Liver (tissue), 3 donors: ENCODE results near the gene NTM.

Experiments used
- ATF3 ChIP-seq: IDR thresholded peaks from 2 replicates; pipeline ENCODE4 v1.6.1; 2016; ENCODE audit warnings: antibody characterized with exemption
- EGR1 ChIP-seq, 2 donors: IDR thresholded peaks; 2 replicates each; pipeline ENCODE4 v1.6.1; 2016 to 2018; ENCODE audit warnings: antibody characterized with exemption in 2 of 2, low read depth in 2 of 2
- JUND ChIP-seq, 2 donors: IDR thresholded peaks; 2 replicates each; pipeline ENCODE4 v1.6.1; 2016; ENCODE audit warnings: antibody characterized with exemption in 2 of 2
- MAX ChIP-seq: IDR thresholded peaks from 2 replicates; pipeline ENCODE4 v1.6.1; 2016; ENCODE audit warnings: antibody characterized with exemption
- RAD21 ChIP-seq, 2 donors: IDR thresholded peaks; 2 replicates each; pipeline ENCODE4 v1.6.1; 2016; ENCODE audit warnings: antibody characterized with exemption in 2 of 2, mild to moderate bottlenecking in 2 of 2
- SP1 ChIP-seq: IDR thresholded peaks from 2 replicates; pipeline ENCODE4 v1.6.1; 2018; ENCODE audit warnings: antibody characterized with exemption, mild to moderate bottlenecking
- YY1 ChIP-seq: IDR thresholded peaks from 2 replicates; pipeline ENCODE4 v1.6.1; 2016; ENCODE audit warnings: antibody characterized with exemption, mild to moderate bottlenecking
- ZBTB33 ChIP-seq: IDR thresholded peaks from 2 replicates; pipeline ENCODE4 v1.6.1; 2016; ENCODE audit warnings: antibody characterized with exemption
- TF ChIP-seq, protein P1 (sequence below): fragments of 150-350 bp; IDR thresholded peaks from 2 replicates; pipeline ENCODE4 v1.5.1; 2017; ENCODE audit warnings: improper control_type of control experiment, low read depth, low read length; ENCODE audit not compliant: missing input control
- TF ChIP-seq, protein P2 (sequence below): IDR thresholded peaks from 2 replicates; pipeline ENCODE4 v1.6.1; 2016; ENCODE audit warnings: antibody characterized with exemption, mild to moderate bottlenecking
- donor health status: healthy.
- donor health status: healthy.

GRCh38 chr11:131889760-131890581, 519.6 kb downstream of the NTM start:
- TF ChIP-seq ZBTB33 (no peak), JUND (IDR thresholded peaks at IDR 0.05) (no peak), YY1 (no peak), ATF3 (no peak), RAD21 (IDR thresholded peaks at IDR 0.05) (no peak), EGR1 (IDR thresholded peaks at IDR 0.05; ENCODE audit: low read depth in 2 of 2) (no peak), MAX (no peak), SP1 (no peak)
- TF ChIP-seq, protein P1, sequence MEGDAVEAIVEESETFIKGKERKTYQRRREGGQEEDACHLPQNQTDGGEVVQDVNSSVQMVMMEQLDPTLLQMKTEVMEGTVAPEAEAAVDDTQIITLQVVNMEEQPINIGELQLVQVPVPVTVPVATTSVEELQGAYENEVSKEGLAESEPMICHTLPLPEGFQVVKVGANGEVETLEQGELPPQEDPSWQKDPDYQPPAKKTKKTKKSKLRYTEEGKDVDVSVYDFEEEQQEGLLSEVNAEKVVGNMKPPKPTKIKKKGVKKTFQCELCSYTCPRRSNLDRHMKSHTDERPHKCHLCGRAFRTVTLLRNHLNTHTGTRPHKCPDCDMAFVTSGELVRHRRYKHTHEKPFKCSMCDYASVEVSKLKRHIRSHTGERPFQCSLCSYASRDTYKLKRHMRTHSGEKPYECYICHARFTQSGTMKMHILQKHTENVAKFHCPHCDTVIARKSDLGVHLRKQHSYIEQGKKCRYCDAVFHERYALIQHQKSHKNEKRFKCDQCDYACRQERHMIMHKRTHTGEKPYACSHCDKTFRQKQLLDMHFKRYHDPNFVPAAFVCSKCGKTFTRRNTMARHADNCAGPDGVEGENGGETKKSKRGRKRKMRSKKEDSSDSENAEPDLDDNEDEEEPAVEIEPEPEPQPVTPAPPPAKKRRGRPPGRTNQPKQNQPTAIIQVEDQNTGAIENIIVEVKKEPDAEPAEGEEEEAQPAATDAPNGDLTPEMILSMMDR, result no peak
- TF ChIP-seq, protein P2, sequence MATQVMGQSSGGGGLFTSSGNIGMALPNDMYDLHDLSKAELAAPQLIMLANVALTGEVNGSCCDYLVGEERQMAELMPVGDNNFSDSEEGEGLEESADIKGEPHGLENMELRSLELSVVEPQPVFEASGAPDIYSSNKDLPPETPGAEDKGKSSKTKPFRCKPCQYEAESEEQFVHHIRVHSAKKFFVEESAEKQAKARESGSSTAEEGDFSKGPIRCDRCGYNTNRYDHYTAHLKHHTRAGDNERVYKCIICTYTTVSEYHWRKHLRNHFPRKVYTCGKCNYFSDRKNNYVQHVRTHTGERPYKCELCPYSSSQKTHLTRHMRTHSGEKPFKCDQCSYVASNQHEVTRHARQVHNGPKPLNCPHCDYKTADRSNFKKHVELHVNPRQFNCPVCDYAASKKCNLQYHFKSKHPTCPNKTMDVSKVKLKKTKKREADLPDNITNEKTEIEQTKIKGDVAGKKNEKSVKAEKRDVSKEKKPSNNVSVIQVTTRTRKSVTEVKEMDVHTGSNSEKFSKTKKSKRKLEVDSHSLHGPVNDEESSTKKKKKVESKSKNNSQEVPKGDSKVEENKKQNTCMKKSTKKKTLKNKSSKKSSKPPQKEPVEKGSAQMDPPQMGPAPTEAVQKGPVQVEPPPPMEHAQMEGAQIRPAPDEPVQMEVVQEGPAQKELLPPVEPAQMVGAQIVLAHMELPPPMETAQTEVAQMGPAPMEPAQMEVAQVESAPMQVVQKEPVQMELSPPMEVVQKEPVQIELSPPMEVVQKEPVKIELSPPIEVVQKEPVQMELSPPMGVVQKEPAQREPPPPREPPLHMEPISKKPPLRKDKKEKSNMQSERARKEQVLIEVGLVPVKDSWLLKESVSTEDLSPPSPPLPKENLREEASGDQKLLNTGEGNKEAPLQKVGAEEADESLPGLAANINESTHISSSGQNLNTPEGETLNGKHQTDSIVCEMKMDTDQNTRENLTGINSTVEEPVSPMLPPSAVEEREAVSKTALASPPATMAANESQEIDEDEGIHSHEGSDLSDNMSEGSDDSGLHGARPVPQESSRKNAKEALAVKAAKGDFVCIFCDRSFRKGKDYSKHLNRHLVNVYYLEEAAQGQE, result no peak
